GM19324 (cell line): Measurements from ENCODE around the gene NFAT5.
A peak's percentile ranks its signal among the peaks of the same experiment; 100 is the strongest.
"Not testable (repeated sequence)": the region's sequence is repeated elsewhere in the genome, so short reads cannot be mapped to it uniquely, and the experiment has no call there.

Source experiments
- ATAC-seq: cut with Tn5 transposase; IDR thresholded peaks from one replicate; pipeline ENCODE4 v1.9.1; 2021; ENCODE audit warnings: mild to moderate bottlenecking, moderate library complexity; ENCODE audit not compliant: unreplicated experiment, low FRiP score

The NFAT5 gene, protein sequence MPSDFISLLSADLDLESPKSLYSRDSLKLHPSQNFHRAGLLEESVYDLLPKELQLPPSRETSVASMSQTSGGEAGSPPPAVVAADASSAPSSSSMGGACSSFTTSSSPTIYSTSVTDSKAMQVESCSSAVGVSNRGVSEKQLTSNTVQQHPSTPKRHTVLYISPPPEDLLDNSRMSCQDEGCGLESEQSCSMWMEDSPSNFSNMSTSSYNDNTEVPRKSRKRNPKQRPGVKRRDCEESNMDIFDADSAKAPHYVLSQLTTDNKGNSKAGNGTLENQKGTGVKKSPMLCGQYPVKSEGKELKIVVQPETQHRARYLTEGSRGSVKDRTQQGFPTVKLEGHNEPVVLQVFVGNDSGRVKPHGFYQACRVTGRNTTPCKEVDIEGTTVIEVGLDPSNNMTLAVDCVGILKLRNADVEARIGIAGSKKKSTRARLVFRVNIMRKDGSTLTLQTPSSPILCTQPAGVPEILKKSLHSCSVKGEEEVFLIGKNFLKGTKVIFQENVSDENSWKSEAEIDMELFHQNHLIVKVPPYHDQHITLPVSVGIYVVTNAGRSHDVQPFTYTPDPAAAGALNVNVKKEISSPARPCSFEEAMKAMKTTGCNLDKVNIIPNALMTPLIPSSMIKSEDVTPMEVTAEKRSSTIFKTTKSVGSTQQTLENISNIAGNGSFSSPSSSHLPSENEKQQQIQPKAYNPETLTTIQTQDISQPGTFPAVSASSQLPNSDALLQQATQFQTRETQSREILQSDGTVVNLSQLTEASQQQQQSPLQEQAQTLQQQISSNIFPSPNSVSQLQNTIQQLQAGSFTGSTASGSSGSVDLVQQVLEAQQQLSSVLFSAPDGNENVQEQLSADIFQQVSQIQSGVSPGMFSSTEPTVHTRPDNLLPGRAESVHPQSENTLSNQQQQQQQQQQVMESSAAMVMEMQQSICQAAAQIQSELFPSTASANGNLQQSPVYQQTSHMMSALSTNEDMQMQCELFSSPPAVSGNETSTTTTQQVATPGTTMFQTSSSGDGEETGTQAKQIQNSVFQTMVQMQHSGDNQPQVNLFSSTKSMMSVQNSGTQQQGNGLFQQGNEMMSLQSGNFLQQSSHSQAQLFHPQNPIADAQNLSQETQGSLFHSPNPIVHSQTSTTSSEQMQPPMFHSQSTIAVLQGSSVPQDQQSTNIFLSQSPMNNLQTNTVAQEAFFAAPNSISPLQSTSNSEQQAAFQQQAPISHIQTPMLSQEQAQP (N-terminal part only)

DNA sequence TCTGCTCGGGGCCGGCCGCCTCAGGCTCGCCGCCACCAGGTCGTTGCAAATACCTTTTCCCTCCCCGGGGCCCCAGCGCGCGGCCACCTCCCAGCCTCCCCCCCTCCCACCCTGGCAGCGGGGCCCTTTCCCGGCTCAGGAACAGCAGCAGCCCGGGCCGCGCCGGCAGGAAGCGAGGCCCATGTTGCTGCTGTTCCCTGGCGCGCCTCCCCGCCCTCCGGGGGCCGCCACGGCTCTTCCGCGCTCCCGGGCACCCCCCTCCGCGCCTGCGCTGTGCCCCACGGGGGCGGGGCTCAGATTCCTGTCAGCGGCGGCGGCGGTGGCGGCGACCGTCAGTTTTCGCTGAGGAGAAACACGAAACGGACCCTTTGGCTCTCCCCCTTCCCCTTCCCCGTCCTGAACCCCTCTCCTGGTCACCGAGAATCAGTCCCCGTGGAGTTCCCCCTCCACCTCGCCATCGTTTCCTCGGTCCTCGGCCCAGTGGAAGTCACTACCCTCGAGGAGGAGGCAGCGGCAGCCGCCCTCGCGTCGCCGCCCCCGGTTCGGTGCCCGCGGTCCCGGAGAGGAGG, at the start of gene NFAT5:
TSS of gene NFAT5 (plus strand) at position 296 of the 569 bp plus-strand sequence. CDS start 336 bp downstream, outside the sequence.
- ATAC-seq: peak; percentile 61

DNA sequence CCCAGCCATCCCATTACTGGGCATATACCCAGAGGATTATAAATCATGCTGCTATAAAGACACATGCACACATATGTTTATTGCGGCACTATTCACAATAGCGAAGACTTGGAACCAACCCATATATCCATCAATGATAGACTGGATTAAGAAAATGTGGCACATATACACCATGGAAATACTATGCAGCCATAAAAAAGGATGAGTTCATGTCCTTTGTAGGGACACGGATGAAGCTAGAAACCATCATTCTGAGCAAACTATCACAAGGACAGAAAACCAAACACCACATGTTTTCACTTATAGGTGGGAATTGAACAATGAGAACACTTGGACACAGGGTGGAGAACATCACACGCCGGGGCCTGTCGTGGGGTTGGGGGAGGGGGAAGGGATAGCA, 47.9 kb upstream of the NFAT5 start:
- ATAC-seq: not testable (repeated sequence)

DNA sequence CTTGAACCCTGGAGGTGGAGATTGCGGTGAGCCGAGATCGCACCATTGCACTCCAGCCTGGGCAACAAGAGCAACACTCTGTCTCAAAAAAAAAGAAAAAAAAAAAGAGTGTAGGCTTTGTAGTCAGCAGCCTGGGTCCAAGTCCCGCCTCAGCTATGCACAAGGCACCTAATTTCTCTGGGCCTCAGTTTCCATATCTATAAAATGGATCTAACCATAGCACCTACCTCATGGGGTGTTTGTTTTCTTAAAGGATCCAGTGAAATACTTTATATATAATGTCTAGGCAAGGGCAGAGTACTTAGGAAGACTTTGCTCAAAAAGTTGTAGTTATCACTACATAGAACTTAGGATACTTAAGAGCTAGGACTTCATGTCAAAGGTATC, 45.4 kb upstream of the NFAT5 start:
- ATAC-seq: no peak

DNA sequence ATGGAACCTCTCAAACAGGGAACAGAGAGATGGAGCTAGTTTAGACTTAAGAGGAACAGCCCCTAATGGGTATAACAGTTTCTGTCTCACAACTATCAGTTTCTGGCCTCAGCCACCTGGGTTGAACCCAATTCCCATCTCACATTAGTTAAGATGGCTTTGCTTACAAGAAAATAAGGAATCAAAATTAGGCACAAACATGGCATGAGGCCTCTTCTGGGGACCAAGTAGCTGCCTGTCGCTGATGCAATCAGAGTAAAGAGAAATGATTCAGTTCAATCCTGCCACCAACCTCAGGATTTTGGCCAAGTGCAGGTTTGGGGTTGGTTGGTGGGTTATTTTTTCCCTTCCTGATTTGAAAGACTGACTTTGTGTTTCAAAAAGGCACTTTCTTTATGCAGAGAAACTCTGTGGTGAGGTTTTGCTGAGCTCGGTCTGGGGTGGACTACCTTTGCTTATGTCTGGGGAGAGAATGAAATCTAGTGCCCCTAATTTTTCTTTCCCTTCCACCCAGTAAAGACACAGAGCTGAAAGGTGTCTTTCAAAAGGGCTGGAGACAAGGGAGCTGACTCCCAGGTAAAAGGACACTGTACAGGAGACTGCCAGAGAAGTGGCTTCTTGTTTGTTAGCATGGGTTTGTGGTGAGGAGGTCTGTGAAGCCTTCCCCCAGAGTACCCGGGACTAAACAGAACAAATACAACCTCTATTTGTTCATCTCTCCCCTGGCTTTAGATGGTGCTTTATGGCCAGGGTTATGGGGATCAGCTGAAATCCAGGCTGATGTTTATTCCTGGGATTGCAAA, 44.8 kb upstream of the NFAT5 start:
- ATAC-seq: peak; percentile 54

DNA sequence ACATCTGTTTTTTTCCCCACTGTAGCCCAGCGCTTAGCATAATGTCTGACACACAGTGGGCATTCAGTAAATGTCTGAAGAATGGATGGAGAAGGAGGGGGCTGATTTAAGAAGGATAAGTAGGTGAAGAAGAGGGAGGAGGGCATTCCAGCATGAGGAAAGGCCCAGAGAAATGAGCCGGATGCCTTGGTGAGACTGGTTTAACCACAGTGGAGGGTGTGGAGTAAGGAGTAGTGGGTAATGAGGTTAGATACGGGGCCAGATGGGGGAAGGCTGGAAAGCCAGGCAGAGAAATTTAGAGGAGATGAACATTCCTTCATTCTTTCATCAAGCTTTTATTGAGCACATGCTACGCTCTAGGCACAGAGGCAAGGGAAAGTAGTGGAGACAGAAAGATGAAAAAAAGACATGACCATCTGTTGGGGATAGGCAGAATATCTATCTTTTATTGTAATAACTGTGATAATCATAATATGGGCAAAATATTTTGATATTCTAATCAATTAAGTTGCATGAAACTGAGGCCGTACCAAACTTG, 43.7 kb upstream of the NFAT5 start:
- no peak for ATAC-seq

DNA sequence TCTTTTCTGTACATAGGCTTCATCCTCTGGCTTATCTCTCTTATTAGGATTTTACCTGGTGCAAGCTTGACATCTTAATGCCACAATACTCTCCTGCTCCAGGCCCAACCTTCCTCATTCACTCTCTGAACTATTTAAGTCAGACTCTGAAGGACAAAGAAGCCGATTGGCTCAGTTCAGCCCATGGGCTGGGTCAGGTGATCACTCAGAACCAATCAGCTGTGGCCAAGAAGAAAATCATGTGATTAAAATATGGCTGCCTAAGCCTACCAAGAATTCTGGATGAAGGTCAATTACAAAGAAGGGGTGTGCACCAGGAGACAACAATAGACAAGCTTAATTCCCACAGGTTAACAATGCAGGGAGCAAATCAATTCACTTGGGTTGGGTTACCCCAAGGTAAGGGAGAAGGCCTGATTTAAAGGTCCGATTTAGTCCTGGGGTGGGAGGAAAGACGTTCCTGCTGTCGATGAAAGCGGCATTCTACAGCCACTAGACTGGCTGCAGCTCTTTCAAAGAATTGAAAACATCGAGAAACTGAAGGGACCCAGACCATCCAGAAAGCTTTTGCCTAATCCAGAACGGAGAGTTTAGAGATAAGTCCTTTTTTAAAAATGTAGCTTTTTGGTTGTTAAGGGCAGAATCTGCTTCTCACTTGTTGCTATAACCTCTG, 42.9 kb upstream of the NFAT5 start:
- ATAC-seq: no peak

DNA sequence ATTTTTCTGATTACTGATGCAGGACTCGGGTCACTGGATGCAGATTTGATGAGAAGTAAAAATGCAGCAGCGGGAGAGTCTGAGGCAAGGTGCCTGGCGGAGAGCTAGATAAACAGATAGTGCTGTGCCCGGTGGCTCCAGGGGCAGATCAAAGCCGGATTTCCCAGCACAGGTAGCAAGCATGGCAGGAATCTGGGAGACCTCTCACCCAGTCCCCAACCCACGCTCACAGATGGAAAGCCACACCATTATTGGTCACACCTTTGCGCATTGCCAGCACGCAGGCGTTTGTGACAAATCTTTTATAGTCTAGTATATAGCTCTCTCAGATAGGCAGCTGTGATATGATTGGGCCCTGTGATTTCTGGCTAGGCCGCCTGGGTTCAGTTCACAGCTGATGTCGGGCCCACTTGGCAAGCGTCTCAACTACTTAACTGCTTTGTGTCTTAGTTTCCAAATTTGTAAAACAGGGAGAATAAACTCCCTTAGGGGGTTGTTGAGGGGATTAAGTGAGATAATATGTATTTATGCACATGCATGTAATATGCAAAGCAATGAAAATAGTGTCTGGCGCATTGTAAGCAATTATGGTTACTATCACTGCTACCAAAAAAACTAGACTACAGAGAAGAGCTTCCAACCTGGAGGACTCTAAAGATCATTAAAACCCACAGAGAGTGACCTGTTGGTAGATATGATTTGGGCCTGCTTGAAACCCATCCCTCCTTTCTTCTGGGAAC, 42.0 kb upstream of the NFAT5 start:
- no peak for ATAC-seq

DNA sequence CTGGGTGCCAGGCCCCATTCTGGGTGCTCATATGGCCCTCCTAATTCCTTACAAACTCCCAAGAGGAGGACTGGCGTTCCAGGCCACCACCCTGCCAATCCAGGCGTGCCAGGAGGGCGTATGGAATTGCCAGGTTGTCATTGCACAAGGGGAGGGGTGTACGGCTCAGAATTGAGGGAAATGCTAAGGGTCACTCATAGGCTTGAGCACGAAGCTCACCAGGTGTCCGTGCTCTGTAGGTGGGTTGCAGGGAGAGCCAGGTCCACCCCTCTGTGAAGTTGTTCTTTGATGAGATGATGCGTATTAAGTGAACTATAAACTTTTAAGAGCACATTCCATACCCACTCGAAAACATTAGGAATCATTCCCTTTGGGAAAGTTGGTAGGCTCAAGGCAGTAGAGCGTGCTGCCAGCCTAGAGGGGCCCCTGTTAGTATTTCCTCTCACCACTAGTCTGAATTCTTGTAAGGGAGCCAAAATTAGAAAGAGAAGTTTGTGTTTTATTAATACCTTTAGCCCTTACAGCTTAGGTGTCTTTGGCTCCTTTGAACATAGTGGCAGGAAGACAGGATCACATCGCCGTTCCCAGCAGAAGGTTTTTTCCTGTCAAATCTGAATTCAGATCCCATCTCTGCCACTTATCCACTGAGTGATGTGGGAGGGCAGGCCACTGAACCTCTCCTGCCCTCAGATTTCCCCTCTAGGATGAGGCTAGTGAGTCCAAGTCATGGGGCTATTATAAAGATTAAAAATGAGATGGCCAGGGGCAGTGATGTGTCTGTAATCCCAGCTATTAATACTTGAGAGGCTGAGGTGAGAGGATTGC, 38.7 kb upstream of the NFAT5 start:
- ATAC-seq: no peak

DNA sequence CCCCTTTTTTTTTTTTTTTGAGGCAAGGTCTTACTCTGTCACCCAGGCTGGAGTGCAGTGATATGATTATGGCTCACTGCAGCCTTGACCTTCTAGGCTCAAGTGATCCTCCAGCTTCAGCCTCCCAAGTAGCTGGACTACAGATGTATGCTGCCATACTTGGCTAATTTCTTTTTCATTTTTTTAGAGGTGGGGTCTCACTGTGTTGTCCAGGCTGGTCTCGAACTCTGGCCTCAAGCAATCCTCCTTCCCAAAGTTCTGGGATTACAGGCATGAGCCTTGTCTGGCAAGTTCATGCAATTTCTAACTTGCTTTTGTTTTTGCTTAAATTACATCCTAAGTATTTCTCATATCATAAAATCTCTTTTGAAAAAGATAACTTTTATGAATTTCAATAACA, 33.8 kb upstream of the NFAT5 start:
- ATAC-seq: no peak

DNA sequence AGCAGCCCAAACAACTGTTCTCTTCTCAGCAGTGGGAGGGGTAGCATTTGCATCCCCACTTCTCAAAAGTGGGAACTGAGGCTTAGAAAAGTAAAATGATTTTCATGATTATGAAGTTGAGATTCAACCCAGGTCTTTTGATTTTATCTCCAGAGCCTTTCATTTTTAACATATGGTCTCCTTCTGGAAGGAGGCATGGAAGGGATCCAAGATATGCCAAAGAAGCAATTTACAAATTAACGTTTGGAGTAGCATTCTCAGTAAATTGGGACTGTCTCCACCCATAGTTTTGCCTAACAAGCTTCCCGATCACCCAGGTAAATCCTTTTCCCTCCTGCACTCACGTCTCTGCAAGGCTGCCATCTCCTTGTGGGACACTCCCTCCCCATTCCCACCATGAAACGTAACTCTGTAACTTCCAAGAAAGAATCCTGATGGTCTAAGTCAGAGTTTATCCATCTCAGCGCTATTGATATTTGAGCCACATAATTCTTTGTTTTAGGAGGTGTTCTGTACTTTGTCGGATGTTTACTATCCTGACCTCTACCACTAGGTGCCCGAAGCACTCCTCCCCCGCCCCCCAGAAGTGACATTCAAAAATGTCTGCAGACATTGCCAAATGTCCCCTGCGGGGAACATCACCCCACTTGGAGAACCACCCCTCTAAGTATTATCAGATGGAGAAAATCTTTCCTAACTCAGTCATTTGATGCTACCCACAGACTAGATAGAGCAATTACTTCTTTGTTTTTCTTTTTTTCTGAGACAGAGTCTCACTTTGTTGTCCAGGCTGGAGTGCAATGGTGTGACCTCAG, 32.9 kb upstream of the NFAT5 start:
- ATAC-seq: no peak

DNA sequence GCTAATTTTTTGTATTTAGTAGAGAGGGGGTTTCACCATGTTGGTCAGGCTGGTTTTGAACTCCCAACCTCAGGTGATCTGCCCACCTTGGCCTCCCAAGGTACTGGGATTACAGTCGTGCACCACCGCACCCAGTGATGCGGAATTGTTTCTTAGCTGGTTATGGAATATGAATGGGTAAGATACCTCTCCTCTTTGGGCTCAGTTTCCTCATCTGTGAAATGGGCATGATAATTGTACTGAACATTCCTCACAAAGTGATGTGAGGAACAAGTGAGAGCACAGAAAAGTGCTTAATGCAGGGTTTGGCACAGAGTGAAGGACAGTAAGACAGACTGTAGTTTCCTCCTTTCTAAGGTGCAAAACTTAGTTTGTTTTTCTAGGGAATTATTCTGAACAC, 31.0 kb upstream of the NFAT5 start:
- ATAC-seq: no peak

DNA sequence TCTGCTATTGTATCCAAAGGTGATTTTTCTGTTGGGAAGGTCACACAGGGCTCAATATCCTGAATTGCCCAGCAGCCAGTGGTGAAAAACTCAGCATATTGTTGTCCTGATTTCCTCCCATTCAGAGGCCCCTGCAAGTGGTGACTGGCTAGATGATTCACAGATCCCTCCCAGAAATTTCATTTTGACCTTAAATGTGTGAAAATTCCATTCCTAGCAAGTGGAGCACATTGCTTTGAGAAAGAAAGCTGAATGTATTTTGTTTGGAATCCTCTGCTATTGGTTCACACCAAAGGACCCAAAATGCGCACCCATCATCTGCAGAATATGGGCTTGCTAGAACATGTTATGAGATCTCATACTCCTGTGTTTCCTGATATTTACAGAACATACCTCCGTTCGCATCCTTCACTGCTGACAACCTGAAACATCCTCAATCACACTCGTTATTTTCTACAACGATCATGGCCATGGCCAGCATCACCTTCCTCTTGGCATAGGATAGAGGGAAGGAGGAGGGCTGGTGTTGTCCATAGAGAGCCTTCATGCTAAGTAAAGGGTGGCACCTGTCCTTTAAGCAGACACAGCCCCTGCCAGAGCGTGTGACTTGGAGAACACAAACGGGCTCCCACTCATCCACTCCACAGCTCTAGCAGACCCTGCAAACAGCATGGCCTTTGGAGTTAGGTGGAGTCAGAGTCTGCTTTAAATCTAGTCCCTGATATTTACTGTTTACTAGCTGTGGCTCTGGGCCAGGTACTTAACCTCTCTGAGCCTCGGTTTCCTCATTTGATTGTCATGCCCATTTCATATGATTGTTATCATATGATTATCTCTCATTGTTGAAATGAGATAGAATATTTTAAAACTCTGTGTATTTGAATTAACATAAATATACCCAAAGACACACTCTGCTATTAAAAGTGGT, 30.4 kb upstream of the NFAT5 start:
- ATAC-seq: no peak

DNA sequence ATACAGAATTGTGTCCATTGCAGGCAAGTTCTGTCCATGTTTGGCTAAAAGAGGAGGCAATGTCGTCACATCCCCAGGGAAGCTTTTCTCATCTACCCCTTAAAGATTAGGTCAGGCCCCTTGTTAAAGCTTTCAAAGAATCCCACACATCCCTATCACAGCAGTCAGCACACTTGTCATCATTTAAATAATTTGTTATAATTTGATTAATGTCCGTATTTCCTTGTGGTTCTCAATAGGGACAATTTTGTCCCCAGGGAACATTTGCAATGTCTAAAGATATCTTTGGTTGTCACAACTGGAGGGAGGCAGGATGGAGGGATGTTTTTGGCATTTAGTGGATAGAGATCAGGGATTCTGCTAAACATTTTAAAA, 28.1 kb upstream of the NFAT5 start:
- no peak for ATAC-seq

DNA sequence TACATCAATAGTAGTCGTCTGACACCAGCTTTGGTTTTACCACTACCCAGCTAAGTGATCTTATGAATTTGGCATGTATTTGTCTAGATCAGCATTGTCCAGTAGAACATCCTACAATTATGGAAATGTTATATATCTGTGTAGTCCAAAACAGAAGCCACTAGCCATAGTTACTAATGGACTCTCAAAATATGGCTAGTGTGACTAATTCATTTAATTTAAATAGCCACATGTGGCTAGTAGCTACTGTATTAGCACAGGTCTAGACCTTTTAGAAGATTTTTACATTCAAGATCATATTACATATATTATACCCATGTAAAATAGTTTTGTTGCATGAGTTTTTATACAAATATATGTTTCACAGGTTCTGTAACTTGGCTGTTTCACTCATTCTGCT, 27.0 kb upstream of the NFAT5 start:
- ATAC-seq: no peak

DNA sequence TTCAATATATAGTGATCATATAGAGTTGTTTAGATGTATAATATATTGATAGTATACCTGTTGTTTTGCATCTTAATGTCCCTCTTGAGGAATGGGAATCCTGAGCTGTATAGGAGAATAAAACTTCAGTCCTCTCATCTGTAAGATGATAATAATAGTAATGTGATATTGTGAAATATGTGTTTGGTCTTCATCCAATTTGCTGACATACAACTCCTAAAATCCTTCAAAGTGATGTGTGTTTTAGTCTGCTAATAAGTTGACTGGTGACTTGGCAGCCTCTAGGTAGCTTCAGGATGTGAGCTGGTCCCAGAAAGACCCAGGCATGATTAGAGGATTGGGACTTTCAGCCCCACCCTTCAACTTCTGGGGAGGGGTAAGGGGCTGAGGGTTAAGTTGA, 22.8 kb upstream of the NFAT5 start:
- no peak for ATAC-seq

DNA sequence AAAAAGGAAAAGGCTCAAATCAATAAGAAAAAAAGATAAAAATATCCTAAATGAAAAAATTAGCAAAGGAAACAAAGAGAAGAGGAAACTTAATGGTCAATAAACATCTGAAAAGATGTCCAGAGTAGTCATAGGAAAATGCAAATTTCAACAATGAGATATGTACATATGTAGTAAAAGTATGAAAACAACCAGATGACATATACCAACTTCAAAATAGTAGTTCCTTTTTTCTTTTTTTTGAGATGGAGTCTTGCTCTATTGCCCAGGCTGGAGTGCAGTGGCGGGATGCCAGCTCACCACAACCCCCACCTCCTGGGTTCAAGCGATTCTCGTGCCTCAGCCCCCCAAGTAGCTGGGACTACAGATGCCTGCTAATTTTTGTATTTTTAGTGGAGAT, 21.7 kb upstream of the NFAT5 start:
- ATAC-seq: no peak
